22Rv1 (cell line): ENCODE results near the gene MOV10L1.
A peak's percentile ranks its signal among the peaks of the same experiment; 100 is the strongest.

Source experiments
- H3K27ac ChIP-seq: fragments of 450-650 bp; 2 replicates; pipeline ENCODE4 v1.5.1; 2017
- ZFX ChIP-seq: fragments of 450-650 bp; IDR thresholded peaks from 2 replicates; pipeline ENCODE4 v1.6.1; 2017; ENCODE audit warnings: antibody characterized with exemption, borderline replicate concordance
- TF ChIP-seq, protein P1 (sequence below): fragments of 450-650 bp; IDR thresholded peaks from 2 replicates; pipeline ENCODE4 v1.5.1; 2017; ENCODE audit warnings: mild to moderate bottlenecking

MOV10L1 gene

DNA sequence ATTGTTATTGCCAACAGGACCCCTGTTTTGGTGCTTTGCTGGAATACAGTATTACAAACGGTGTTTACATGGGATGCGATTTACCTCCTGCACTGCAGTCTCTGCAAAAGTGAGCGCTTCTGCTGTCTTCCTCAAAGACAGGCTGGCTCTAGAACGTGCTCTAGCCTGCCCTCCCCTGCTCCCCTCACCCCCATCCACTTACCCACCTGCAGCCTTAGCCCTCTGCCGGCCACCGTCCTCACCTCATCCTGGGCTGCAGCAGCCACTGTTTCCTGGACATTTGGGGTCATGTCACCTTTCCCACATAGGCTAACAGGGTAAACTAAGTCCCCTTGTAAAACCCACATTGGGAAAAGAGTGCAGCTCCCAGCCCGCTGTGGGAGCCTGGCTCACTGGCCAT lies 71.1 kb downstream of the MOV10L1 start:
- no peak overlapping the region for H3K27ac ChIP-seq
- TF ChIP-seq, protein P1, sequence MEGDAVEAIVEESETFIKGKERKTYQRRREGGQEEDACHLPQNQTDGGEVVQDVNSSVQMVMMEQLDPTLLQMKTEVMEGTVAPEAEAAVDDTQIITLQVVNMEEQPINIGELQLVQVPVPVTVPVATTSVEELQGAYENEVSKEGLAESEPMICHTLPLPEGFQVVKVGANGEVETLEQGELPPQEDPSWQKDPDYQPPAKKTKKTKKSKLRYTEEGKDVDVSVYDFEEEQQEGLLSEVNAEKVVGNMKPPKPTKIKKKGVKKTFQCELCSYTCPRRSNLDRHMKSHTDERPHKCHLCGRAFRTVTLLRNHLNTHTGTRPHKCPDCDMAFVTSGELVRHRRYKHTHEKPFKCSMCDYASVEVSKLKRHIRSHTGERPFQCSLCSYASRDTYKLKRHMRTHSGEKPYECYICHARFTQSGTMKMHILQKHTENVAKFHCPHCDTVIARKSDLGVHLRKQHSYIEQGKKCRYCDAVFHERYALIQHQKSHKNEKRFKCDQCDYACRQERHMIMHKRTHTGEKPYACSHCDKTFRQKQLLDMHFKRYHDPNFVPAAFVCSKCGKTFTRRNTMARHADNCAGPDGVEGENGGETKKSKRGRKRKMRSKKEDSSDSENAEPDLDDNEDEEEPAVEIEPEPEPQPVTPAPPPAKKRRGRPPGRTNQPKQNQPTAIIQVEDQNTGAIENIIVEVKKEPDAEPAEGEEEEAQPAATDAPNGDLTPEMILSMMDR = no peak
- no peak for TF ChIP-seq ZFX

DNA sequence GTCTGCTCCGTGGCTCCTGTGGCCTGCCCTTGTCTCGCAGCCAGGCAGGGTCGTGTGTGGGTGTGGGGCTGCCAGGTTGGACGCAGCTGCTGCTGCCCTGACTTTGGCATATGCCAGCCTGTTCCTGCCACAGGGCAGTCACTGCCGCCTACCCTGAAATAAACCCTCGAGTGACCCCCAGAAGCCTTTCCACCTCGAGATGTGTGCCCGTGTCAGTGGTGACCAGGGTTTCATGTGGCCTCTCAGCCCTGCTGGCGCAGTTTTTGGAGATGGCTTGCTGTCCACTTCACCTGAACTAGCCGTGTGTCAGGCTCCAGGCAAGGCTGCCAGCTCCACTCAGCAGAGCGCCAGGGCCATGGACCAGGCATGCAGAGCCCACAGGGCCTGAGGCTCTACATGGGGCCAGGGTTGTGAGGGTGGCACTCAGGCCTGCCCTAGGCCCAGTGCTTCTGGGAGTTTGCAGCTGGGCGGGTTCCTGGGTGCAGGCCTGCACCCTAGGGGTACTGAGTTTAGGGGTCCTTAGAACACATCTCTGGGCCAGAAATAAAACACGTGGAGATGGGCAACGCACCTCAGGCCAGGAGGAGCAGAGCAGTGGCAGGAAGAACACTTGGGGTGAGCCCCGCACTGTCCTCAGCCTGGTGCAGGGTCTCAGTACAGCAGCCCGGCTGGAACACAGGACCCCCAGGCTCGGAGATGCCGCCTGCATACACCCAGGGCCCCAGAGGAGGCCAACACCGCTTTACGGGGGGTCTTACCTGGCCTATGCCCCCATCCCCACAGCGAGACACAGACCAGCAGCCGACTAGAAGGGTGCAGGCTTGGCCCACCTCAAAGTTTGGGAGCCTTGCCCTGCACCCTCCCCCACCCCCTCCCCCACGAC lies 71.9 kb downstream of the MOV10L1 start:
- H3K27ac ChIP-seq = no peak overlapping the region
- TF ChIP-seq, protein P1 = no peak
- no peak for TF ChIP-seq ZFX

DNA sequence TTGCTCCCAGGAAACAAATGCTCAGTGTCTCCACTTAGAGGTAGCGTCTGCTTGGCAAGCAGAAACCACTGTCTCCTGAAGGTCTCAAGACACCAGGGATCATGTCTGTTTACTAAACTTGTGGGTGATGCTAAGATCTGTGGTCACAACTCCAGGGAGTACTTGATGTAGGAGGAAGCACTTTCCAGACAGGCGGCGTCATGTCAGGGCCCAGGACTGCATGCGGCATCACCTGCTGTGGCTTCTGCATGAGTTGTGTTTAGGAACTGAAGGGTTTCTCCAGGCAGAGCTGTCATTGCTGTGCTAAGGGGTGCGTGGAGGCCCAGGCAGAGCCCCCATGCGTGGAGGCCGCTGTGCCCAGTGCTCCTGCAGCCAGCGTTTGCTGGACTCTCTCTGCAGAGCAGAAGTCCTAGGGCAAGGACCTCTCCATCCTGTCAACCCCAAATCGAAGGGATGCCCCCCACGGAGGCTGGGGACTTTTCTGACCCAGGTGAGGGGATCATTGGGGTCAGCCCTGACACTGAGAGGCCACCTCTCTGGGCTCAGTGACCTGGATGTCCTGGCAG lies 72.7 kb downstream of the MOV10L1 start:
- no peak overlapping the region for H3K27ac ChIP-seq
- TF ChIP-seq, protein P1 = no peak

DNA sequence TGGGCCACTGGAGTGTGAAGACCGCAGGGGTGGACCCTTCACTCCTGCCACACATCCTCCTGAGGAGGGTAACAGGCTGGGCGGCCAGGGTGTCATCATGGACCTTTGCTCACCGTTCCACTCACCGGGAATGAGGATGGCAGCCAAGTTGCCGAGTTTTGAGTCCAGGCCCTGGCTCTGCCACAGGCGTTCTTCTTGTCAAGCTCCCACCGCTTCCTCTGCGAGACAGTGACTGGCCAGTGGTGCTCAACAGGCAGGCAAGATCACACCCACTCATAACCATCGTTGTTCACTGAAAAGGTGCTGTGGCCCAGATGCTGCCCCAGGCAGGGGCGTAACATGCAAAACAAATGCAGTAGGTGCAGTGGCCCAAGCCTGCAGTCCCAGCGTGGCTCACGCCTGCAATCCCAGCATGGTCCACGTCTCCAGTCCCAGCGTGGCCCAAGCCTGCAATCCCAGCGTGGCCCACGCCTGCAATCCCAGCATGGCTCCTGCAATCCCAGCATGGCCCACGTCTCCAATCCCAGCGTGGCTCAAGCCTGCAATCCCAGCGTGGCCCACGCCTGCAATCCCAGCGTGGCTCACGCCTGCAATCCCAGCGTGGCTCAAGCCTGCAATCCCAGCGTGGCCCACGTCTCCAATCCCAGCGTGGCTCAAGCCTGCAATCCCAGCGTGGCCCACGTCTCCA lies 75.8 kb downstream of the MOV10L1 start:
- H3K27ac ChIP-seq = no peak overlapping the region
- TF ChIP-seq, protein P1 = no peak
- no peak for TF ChIP-seq ZFX

DNA sequence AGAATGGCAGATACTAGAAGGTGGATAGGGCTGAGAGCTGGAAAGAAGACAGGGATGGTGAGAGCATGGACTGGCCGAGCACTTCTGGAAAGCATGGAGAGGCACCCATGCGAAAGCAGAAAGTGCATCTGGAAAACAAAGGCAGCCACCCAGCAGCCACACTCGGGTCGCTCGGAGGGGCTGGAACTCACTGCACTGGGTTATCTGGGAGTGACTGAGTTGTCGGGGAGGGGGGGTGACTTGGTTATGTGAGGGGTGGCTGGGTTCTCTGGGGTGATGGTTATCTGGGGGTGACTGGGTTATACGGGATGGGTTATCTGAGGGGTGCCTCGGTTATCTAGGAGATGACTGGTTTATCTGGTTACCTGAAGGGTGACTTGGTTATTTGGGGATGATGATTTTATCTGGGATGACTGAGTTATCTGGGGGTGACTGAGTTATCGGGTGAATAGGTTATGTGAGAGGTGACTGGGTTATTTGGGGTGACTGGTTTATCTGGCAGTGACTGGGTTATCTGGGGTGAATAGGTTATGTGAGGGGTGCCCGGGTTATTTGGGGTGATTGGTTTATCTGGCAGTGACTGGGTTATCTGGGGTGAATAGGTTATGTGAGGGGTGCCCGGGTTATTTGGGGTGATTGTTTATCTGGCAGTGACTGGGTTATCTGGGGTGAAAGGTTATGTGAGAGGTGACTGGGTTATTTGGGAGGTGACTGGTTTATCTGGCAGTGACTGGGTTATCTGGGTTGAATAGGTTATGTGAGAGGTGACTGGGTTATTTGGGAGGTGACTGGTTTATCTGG lies 78.1 kb downstream of the MOV10L1 start:
- TF ChIP-seq, protein P1 = no peak
- no peak for TF ChIP-seq ZFX
- no peak overlapping the region for H3K27ac ChIP-seq

DNA sequence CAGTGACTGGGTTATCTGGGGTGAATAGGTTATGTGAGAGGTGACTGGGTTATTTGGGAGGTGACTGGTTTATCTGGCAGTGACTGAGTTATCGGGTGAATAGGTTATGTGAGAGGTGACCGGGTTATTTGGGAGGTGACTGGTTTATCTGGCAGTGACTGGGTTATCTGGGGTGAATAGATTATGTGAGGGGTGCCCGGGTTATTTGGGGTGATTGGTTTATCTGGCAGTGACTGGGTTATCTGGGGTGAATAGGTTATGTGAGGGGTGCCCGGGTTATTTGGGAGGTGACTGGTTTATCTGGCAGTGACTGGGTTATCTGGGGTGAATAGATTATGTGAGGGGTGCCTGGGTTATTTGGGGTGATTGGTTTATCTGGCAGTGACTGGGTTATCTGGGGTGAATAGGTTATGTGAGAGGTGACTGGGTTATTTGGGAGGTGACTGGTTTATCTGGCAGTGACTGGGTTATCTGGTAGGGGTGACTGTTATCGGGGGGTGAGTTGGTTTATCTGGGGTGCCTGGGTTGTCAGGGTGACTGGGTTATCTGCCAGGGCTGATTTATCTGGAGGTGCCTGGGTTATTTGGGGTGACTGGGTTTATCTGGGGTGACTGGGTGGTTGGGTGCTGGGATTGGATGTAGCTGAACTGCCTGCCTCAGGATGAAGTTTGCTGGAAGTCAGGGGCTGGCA lies 78.8 kb downstream of the MOV10L1 start:
- peak overlapping the region; percentile 68; the same call in 1 of the 2 replicates for H3K27ac ChIP-seq
